IMR-90 (cell line): ENCODE measurements around the gene SOX5. TPM values are rescaled to one million over a fixed set of nuclear protein-coding genes. Genes with fewer than 3 reads are reported as not detected.

Experiments
- ATAC-seq: fragments of 200-7000 bp; cut with Tn5 transposase; 2 replicates; pipeline ENCODE4 v1.9.1; 2020; ENCODE audit warnings: low read depth, mild to moderate bottlenecking, moderate library complexity
- BruUV-seq: library from RNA; stranded (reverse); fragments of 400-500 nt; replicated peaks from 2 replicates; lab custom pipeline; 2021; lab: Mats Ljungman, UMichigan
- CTCF ChIA-PET: fragments of 300-600 bp; formaldehyde crosslinking; extraction: SDS; loops from one replicate; lab custom pipeline; 2021; ENCODE audit warnings: antibody characterized with exemption; lab: Yijun Ruan, JAX
- POLR2A ChIA-PET: fragments of 300-600 bp; sonication (Branson Sonifier 250); formaldehyde crosslinking; loops from one replicate; lab custom pipeline; 2022; ENCODE audit warnings: antibody characterized with exemption; ENCODE audit not compliant: unreplicated experiment; lab: Charles Lee
- DNase-seq: peaks from one replicate; pipeline ENCODE4 v3.0.0; 2013
- H2AFZ ChIP-seq: replicated peaks from 2 replicates; pipeline ENCODE3; 2013; ENCODE audit warnings: low read length, mild to moderate bottlenecking; ENCODE audit not compliant: poor library complexity
- H2AK5ac ChIP-seq: 2 replicates; pipeline ENCODE4 v1.6.1; 2013; ENCODE audit warnings: low read depth, low read length, inconsistent platforms
- H2AK9ac ChIP-seq: replicated peaks from 2 replicates; pipeline ENCODE3; 2013; ENCODE audit warnings: mild to moderate bottlenecking, low read depth, low read length, moderate library complexity; ENCODE audit not compliant: poor library complexity
- H2BK120ac ChIP-seq: 2 replicates; pipeline ENCODE4 v1.6.1; 2013; ENCODE audit warnings: low read depth, low read length, inconsistent platforms
- H2BK15ac ChIP-seq: 3 replicates; pipeline ENCODE4 v1.6.1; 2013; ENCODE audit warnings: low read depth, low read length, inconsistent platforms
- H2BK20ac ChIP-seq: 2 replicates; pipeline ENCODE4 v1.6.1; 2013; ENCODE audit warnings: low read depth, mild to moderate bottlenecking, inconsistent platforms, low read length, moderate library complexity
- H2BK5ac ChIP-seq: 2 replicates; pipeline ENCODE4 v1.6.1; 2013; ENCODE audit warnings: mild to moderate bottlenecking, low read depth, low read length, inconsistent platforms; ENCODE audit not compliant: poor library complexity, severe bottlenecking
- H3K14ac ChIP-seq: replicated peaks from 2 replicates; pipeline ENCODE4 v1.6.1; 2013; ENCODE audit warnings: low read depth, low read length, inconsistent platforms
- H3K18ac ChIP-seq: 2 replicates; pipeline ENCODE4 v1.6.1; 2013; ENCODE audit warnings: low read depth, low read length, control low read depth
- H3K23ac ChIP-seq: 2 replicates; pipeline ENCODE4 v1.6.1; 2013; ENCODE audit warnings: low read depth, low read length, inconsistent platforms
- H3K27ac ChIP-seq: 2 replicates; pipeline ENCODE4 v1.5.1; 2013; ENCODE audit warnings: mild to moderate bottlenecking, control low read depth, low read length; ENCODE audit not compliant: insufficient read depth
- H3K27me3 ChIP-seq: 2 replicates; pipeline ENCODE4 v1.6.1; 2013; ENCODE audit warnings: low read length; ENCODE audit not compliant: control insufficient read depth, insufficient read depth
- H3K36me3 ChIP-seq: 2 replicates; pipeline ENCODE4 v1.6.1; 2013; ENCODE audit warnings: low read length, mixed read lengths; ENCODE audit not compliant: control insufficient read depth, insufficient read depth
- H3K4ac ChIP-seq: 2 replicates; pipeline ENCODE4 v1.6.1; 2013; ENCODE audit warnings: low read depth, low read length, inconsistent platforms
- H3K4me1 ChIP-seq: 2 replicates; pipeline ENCODE4 v1.6.1; 2013; ENCODE audit warnings: low read length, mixed read lengths; ENCODE audit not compliant: control insufficient read depth, insufficient read depth
- H3K4me2 ChIP-seq: 2 replicates; pipeline ENCODE4 v1.6.1; 2013; ENCODE audit warnings: low read depth, mild to moderate bottlenecking, control low read depth, low read length, moderate library complexity
- H3K4me3 ChIP-seq: 2 replicates; pipeline ENCODE4 v1.5.1; 2013; ENCODE audit warnings: low read depth, mild to moderate bottlenecking, control low read depth, low read length, moderate library complexity; ENCODE audit not compliant: insufficient read depth
- H3K56ac ChIP-seq: 2 replicates; pipeline ENCODE4 v1.6.1; 2013; ENCODE audit warnings: low read length, inconsistent platforms; ENCODE audit not compliant: insufficient read depth; ENCODE audit errors: extremely low read depth
- H3K79me1 ChIP-seq, 2 experiments: 2 replicates each; pipeline ENCODE4 v1.6.1; 2013; ENCODE audit warnings: low read length in 2 of 2, inconsistent platforms in 1 of 2, low read depth in 1 of 2
- H3K9ac ChIP-seq: 2 replicates; pipeline ENCODE4 v1.6.1; 2013; ENCODE audit warnings: low read depth, low read length, control low read depth
- H3K9me1 ChIP-seq: 2 replicates; pipeline ENCODE4 v1.6.1; 2013; ENCODE audit warnings: low read length, inconsistent platforms; ENCODE audit not compliant: insufficient read depth
- H3K9me3 ChIP-seq: 2 replicates; pipeline ENCODE4 v1.6.1; 2013; ENCODE audit warnings: low read length; ENCODE audit not compliant: control insufficient read depth, insufficient read depth
- H4K20me1 ChIP-seq: 2 replicates; pipeline ENCODE4 v1.6.1; 2013; ENCODE audit warnings: low read length, inconsistent platforms; ENCODE audit not compliant: insufficient read depth
- H4K5ac ChIP-seq: 2 replicates; pipeline ENCODE4 v1.6.1; 2013; ENCODE audit warnings: mild to moderate bottlenecking, low read depth, low read length, control low read depth
- H4K8ac ChIP-seq, 2 experiments: 2 replicates each; pipeline ENCODE4 v1.6.1; 2013; ENCODE audit warnings: low read depth in 2 of 2, low read length in 2 of 2, control low read depth in 1 of 2, inconsistent platforms in 1 of 2
- H4K91ac ChIP-seq: 2 replicates; pipeline ENCODE4 v1.6.1; 2013; ENCODE audit warnings: low read depth, low read length, inconsistent platforms; ENCODE audit not compliant: insufficient read depth
- WGBS, 2 experiments: methylation state at CpG; one replicate each; pipeline versions ENCODE4 v1.1.5 to v1.1.7; 2013; ENCODE audit warnings: missing lambda C conversion rate in 2 of 2; ENCODE audit not compliant: insufficient read length in 1 of 2; ENCODE audit errors: extremely low coverage in 2 of 2; 5-methylcytosine and 5-hydroxymethylcytosine counted together
- dilution Hi-C: fragments of 300-500 bp; cut with HindIII; formaldehyde crosslinking; loops from one replicate; pipeline ENCODE4 v1.14.3; 2018; ENCODE audit warnings: low sequenced_read_pairs; ENCODE audit not compliant: unreplicated experiment
- in situ Hi-C: fragments of 300-500 bp; cut with MboI; formaldehyde crosslinking; loops from 3 replicates; pipeline ENCODE4 v1.14.3; 2019; ENCODE audit warnings: low sequenced_read_pairs, inconsistent platforms, mixed read lengths
- intact Hi-C: fragments of 100-400 bp; cut with micrococcal nuclease; formaldehyde crosslinking; loops from 2 replicates; pipeline ENCODE4 v1.10.0; 2022
- polyA plus RNA-seq, 3 experiments: library from polyadenylated mRNA; depleted of rRNA; stranded (reverse); fragments of >200 nt; gene quantifications; 2 replicates each; pipeline ENCODE4 v1.2.3, GENCODE V29; 2012; ENCODE audit warnings: low replicate concordance in 1 of 3
- total RNA-seq: library from RNA; depleted of rRNA; stranded (reverse); fragments of >200 nt; gene quantifications from 2 replicates; pipeline ENCODE4 v1.2.3, GENCODE V29; 2012
- TF ChIP-seq, protein P1 (sequence below): fragments of 150-350 bp; IDR thresholded peaks from 2 replicates; pipeline ENCODE4 v1.6.1; 2017; ENCODE audit warnings: mild to moderate bottlenecking, antibody characterized with exemption, low read length, low read depth

Gene SOX5
- total and polyA plus RNA-seq, 2 of the 4 experiments (the other 2 are of a cell fraction) = 1.1 to 13.1 TPM

DNA sequence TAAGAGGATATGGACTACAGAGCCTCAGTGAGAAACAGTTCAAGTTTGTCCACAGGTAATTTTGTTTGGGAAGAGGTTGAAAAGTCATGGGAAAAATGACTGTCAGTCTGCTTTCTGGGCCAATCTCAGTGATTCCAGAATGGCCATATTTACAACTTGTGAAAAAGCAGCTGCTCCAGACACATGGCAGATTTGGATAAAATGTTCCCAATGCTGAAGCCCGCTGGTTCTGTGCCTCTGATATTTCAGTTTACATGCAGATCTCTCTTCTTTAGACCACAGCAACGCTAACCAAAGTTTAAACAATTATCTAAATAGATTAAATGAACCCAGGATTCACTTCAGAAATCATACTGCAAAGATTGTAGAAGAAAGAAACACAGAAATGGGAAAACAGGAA is 222.8 kb downstream of the SOX5 start:
- ATAC-seq = no peak
- intact Hi-C loops = no loop called here

More for the DNA sequence above, 222.8 kb downstream of the SOX5 start:
- Histone ChIP-seq H3K36me3 (no peaks in the 10 kb centered on the region), H4K5ac (no peak overlapping the region), H2AK5ac (no peak overlapping the region), H2AFZ (no peak overlapping the region), H2BK120ac (no peak overlapping the region), H2BK5ac (no peak overlapping the region), H3K27ac (no peak overlapping the region), H3K79me1 (no peaks in the 10 kb centered on the region), H3K4me1 (no peaks in the 10 kb centered on the region), H3K18ac (no peak overlapping the region), H4K8ac (no peak overlapping the region), H3K23ac (no peak overlapping the region), H3K9me3 (no peaks in the 10 kb centered on the region), H4K20me1 (no peaks in the 10 kb centered on the region), H2BK20ac (no peak overlapping the region), H3K56ac (no peak overlapping the region), H2BK15ac (no peak overlapping the region), H3K4me2 (no peak overlapping the region), H3K9ac (no peak overlapping the region), H3K14ac (no peak overlapping the region), H4K91ac (no peak overlapping the region), H2AK9ac (no peak overlapping the region), H3K4me3 (no peak overlapping the region), H3K9me1 (no peaks in the 10 kb centered on the region), H3K27me3 (no peaks in the 10 kb centered on the region), H3K4ac (no peak overlapping the region)
- in situ Hi-C loops (no loop called here), dilution Hi-C loops (no loop called here)
- BruUV-seq = no TSS peak
- POLR2A ChIA-PET = no interaction called here
- CTCF ChIA-PET = no interaction called here
- TF ChIP-seq, protein P1, sequence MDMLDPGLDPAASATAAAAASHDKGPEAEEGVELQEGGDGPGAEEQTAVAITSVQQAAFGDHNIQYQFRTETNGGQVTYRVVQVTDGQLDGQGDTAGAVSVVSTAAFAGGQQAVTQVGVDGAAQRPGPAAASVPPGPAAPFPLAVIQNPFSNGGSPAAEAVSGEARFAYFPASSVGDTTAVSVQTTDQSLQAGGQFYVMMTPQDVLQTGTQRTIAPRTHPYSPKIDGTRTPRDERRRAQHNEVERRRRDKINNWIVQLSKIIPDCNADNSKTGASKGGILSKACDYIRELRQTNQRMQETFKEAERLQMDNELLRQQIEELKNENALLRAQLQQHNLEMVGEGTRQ = no peak
- WGBS, 2 experiments = no CpG with 5 or more reads among the region's 2 CpGs
- no peak for DNase-seq
